Stimulated activated effector memory CD8-positive, alpha-beta T cell treated with anti-CD3 and anti-CD28 coated beads, Interleukin-12 subunit alpha, Interleukin-12 subunit beta, amount 100 ng/mL, for 72 hours (primary cell): Measurements from ENCODE around the gene C3orf20.
A peak's percentile ranks its signal among the peaks of the same experiment; 100 is the strongest.

Experiments
- ATAC-seq: fragments of 150-1000 bp; cut with Tn5 transposase; 2 replicates; pipeline ENCODE4 v1.10.0; 2021
- DNase-seq, 2 donors: peaks; one replicate each; pipeline ENCODE4 v3.0.0; 2021 to 2022; ENCODE audit warnings: low spot score in 2 of 2
- H3K27ac Mint-ChIP-seq: one replicate; pipeline ENCODE4 v1.8.0; 2022; ENCODE audit warnings: mild to moderate bottlenecking, mixed read lengths
- H3K36me3 Mint-ChIP-seq: one replicate; pipeline ENCODE4 v1.8.0; 2022; ENCODE audit warnings: mild to moderate bottlenecking, mixed read lengths
- H3K4me1 Mint-ChIP-seq: one replicate; pipeline ENCODE4 v1.8.0; 2022; ENCODE audit warnings: mixed read lengths
- H3K4me3 Mint-ChIP-seq: one replicate; pipeline ENCODE4 v1.8.0; 2022; ENCODE audit warnings: mild to moderate bottlenecking, mixed read lengths
- H3K9me3 Mint-ChIP-seq: one replicate; pipeline ENCODE4 v1.8.0; 2022; ENCODE audit warnings: mixed read lengths

The C3orf20 gene

DNA sequence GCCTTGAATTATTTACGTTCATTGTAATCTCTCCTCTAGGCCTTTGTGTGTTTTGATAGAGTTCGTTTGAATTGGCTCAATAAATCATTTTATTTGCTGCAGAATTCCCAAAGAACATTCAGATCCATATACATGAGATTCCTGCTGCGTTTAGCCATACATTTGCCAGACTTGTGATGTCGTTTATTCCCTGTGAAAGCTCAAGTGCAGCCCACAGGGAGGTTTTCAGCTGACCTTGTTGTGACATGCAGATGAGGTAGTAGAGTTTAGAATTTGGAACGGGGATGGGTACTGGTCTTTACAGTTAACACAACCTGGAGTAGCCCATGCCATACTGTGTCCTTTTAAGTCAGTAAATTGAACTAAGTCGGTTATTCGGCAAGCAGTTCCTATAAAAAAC, at the start of gene C3orf20:
Gene C3orf20, plus strand, starts transcription at position 301 of the 400 bp plus-strand sequence. CDS start 7,573 bp downstream, outside the sequence.
- H3K36me3 Mint-ChIP-seq: peaks cover 48% of the 10 kb centered on the region
- H3K4me1 Mint-ChIP-seq: no peaks in the 10 kb centered on the region
- H3K9me3 Mint-ChIP-seq: no peaks in the 10 kb centered on the region
- ATAC-seq (no peak), DNase-seq (no peak)
- H3K4me3 Mint-ChIP-seq: no peak within 1 kb of the TSS
- no peak within 1 kb of the TSS for H3K27ac Mint-ChIP-seq

DNA sequence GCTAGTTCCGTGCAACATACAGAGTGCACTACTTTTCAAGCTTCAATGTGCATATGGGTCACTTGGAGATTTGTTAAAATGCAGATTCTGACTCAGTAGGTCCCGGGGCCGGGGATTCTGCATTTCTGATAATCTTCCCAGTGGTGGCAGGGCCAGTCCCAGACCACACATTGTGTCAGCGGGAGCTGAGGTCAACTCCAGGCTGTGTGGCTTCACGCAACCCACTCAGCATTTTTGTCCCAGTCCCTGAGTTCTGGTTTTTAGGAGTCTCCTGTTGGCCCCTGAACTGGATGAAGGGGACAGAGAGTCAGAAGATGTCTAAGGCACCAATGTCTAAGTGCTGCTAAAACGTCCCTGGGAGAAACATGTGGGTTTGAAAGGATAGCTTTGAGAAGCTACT, 49.5 kb upstream of the C3orf20 start:
- Mint-ChIP-seq H3K4me3 (no peak overlapping the region), H3K36me3 (no peaks in the 10 kb centered on the region), H3K9me3 (no peaks in the 10 kb centered on the region), H3K4me1 (no peaks in the 10 kb centered on the region), H3K27ac (no peak overlapping the region)
- ATAC-seq (no peak), DNase-seq (no peak)

DNA sequence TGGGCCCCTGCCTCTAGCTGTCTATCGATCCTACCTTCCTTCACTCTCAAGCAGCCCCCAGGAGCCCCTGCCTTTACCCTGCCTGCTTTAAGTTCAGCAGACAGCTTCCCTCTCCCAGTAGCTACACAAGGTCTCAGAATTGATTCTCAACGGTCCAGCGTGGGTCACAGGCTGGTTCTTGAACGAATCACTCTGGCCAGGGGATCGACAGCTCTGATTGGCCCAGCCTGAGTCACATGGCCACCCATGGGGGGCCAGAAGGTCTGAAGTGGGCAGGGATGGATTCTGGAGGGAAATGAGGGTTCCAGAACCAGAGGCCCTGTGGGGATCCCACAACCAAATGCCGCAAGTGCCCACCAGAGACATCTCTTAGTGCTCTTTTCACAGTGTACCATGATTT, 47.1 kb upstream of the C3orf20 start:
- Mint-ChIP-seq H3K9me3 (no peaks in the 10 kb centered on the region), H3K27ac (no peak overlapping the region), H3K4me3 (no peak overlapping the region), H3K4me1 (no peaks in the 10 kb centered on the region), H3K36me3 (no peaks in the 10 kb centered on the region)
- ATAC-seq (no peak), DNase-seq (no peak)

DNA sequence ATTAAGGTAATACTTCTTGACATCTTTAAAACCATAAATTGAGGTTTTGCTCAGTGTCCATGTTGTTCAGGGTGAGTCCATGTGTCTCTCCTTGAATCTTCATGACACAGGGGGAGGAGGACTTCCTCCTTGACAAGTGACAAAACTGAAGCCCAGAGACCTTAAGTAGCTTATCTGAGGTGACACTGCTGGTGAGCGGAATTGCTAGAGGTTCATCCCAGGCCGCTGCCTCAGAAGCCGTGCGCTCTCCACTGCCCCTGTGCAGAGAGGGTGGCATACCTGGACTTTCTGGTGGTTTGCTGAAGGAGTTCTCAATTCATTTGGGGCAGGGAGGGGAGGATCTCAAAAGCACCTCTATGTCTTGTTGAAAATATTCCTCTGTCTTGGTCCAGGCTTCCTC, 46.5 kb upstream of the C3orf20 start:
- ATAC-seq (no peak), DNase-seq (no peak)
- Mint-ChIP-seq H3K27ac (no peak overlapping the region), H3K9me3 (no peaks in the 10 kb centered on the region), H3K36me3 (no peaks in the 10 kb centered on the region), H3K4me1 (no peaks in the 10 kb centered on the region), H3K4me3 (no peak overlapping the region)

DNA sequence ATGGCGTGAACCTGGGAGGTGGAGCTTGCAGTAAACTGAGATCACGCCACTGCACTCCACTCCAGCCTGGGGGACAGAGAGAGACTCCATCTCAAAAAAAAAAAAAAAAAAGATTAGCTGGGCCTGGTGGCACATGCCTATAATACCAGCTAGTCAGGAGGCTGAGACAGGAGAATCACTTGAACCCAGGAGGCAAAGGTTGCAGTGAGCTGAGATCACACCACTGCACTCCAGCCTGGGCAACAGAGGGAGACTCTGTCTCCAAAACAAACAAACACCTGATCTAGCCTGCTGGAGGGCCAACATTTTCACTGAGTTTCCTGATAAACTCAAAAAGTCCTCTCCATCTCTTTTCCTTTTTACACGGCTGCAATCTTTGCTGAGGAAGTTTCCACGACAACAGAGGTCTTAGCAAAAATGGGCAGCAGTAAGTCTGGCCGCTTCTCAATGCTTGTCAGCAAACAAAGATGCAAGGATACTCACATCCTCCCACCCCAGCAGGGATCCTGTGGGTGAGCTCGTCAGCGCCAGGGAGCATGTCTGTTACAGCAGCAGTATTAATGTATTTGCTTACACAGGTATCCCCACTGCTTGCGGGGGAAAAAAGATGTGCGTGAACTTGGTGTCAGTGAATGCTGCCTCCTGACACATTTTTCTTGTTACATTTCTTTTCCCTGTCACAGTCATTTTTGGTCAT, 44.4 kb upstream of the C3orf20 start:
- no peaks in the 10 kb centered on the region for H3K9me3 Mint-ChIP-seq
- H3K4me3 Mint-ChIP-seq: no peak overlapping the region
- peaks cover 5% of the 10 kb centered on the region for H3K4me1 Mint-ChIP-seq
- ATAC-seq: no peak
- H3K27ac Mint-ChIP-seq: no peak overlapping the region
- H3K36me3 Mint-ChIP-seq: no peaks in the 10 kb centered on the region
- DNase-seq: no peak

DNA sequence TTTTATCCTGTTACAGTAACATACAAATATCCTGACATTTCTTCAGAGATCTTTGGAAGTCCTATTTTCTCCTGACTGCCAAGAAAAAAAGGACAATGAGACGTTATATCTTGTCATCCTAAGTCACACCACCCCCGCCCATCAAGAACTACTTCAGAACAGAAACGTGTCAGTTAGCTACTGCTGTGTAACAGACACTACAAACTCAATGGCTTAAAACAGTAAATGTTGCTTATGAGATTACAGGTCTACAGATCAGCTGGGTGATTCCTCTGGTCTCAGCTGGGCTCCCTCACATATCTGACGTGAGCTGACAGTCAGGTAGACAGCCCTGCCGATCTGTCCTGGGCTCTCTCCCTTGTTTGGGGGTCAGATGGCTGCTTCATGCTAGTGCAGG, 43.8 kb upstream of the C3orf20 start:
- DNase-seq (no peak), ATAC-seq (no peak)
- H3K9me3 Mint-ChIP-seq: no peaks in the 10 kb centered on the region
- peaks cover 5% of the 10 kb centered on the region for H3K4me1 Mint-ChIP-seq
- no peaks in the 10 kb centered on the region for H3K36me3 Mint-ChIP-seq
- no peak overlapping the region for H3K27ac Mint-ChIP-seq
- no peak overlapping the region for H3K4me3 Mint-ChIP-seq

DNA sequence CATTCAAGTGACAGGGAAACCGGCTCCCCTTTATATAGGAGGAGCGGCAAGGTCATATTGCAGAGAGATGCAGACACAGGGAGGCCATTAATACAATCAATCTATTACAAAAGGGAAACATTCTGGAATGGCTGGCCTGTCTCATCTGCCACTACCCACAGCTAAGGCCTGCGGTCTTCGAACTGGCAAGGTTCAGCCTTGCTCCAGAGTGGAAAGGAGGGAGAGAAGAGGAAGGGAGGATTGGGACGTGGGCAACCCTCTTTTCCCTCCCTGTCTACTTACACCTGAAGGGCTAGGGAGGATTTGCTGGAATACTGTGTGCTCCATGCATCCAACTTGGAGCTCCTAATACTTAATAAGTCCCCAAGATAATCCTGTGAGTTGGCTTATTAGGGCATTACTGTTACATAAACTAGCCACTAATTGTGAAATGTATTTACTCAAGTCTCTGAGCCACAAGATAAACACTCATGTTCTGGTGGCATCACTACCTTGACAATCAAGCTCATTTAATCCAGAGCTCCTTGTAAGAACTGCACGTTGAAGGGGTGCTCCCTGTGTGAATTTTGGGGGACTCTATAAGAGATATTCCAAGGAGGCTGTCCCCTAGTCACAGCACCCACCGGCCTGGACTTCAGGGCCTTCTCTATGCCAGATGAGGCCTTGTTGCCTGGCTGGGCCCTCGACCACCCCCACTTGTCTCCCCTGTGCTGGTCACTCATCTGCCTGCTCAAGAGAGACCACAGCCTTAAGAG, 43.1 kb upstream of the C3orf20 start:
- ATAC-seq (no peak), DNase-seq (no peak)
- Mint-ChIP-seq H3K36me3 (no peaks in the 10 kb centered on the region), H3K27ac (no peak overlapping the region), H3K4me1 (peaks cover 5% of the 10 kb centered on the region), H3K9me3 (no peaks in the 10 kb centered on the region), H3K4me3 (no peak overlapping the region)

DNA sequence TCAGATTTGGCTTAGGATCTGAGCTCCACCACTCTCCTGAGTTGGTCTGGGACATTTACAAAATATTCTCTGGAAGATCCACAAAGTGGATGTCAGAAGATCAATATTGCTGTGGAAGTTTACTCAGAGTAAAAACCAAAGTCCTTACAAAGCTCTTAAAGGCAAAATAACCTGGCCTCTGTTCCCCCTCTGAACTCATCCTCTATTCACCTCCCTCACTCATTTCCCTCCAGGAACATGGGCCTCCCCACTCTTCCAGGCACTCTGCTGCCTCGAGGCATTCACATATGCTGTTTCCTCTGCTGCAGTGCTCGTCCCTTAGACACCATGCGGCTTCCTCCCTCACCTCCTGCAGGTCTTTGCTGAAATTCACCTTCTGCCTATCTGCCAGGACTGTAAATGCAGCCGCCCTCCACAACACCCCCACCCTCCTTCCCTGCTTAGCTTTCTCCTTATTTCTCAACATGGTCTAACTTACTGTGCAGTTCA, 42.5 kb upstream of the C3orf20 start:
- Mint-ChIP-seq H3K4me3 (no peak overlapping the region), H3K9me3 (no peaks in the 10 kb centered on the region), H3K36me3 (no peaks in the 10 kb centered on the region), H3K27ac (no peak overlapping the region), H3K4me1 (peaks cover 5% of the 10 kb centered on the region)
- no peak for ATAC-seq
- no peak for DNase-seq

DNA sequence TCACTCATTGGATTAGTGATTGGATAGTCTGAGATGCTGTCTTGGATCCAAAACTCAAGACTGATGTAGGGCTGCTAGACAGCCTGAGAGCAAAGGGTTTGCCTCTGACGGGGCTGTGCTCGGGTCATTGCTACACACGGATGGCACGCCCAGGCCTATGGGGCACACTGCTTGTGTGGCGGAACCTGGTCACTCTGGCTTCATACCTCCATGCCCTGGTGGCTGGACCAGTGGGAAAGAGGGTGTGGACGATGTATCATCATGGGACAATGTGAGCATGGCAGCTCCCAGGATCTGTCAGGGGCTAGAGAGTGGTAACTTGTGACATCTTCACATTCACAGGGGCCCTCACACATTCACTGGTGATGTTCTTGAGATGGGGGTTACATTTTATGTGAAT, 41.5 kb upstream of the C3orf20 start:
- Mint-ChIP-seq H3K9me3 (no peaks in the 10 kb centered on the region), H3K36me3 (no peaks in the 10 kb centered on the region), H3K4me3 (no peak overlapping the region), H3K4me1 (peaks cover 5% of the 10 kb centered on the region), H3K27ac (no peak overlapping the region)
- DNase-seq: no peak
- no peak for ATAC-seq

DNA sequence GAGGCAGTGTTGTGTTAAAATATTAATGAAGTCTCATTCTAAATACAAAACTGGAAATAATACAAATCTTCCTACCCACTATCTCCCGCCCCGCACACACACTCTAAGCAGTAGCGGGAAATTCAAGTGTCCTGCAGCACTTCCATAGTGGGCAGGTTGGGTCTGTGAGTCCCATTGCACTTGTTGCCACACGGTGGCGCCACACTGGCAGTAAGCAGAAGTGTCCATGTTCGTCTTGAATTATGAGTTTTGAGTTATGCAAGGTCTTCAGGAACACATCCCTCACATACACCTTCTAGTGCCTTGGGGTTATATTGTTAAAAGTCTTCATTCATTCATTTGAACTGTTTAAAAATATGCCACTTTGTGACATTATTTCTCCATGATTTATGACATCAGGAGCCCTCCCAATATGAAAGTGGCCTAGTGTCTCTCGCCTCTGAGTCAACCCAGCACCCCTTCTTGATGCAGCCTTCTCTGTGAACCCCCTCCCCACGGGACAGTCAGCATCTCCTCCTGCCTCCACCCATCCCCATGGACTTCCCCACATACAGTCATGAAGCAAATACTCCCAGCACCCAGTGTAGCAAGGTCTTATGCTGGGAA, 41.0 kb upstream of the C3orf20 start:
- no peaks in the 10 kb centered on the region for H3K36me3 Mint-ChIP-seq
- peaks cover 5% of the 10 kb centered on the region for H3K4me1 Mint-ChIP-seq
- peak; percentile 74 for ATAC-seq
- H3K9me3 Mint-ChIP-seq: no peaks in the 10 kb centered on the region
- no peak overlapping the region for H3K27ac Mint-ChIP-seq
- peak; percentile 20 to 65 for DNase-seq
- H3K4me3 Mint-ChIP-seq: no peak overlapping the region

DNA sequence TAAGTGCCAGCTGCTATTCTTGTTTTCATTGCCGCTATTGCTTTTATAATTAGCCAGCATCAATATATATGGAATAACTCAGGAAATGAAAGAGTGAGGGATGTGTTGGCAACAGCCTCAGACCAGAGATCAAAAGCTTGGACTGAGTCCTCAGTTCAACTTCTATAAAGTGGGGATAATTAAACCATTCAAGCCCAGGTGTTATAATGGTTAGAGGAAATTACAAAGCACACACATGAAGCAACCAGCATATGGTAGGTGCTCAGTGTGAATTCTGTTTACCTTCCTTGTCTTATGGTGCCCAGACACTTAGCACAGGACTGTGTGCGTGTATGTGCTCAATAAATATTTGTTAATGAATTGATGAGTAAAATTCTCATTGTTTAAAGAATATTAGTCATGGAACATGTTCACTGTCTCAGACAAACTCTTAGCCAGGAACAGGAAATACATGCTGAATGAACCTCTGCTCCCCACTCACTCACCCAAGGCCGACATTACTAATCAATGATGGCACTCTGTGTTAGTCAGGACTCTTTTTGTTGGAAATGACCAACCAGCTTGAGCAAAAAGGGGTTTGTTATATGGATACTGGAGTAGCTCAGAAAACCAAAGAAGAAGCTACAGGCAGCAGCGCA, 40.1 kb upstream of the C3orf20 start:
- no peak for DNase-seq
- Mint-ChIP-seq H3K36me3 (no peaks in the 10 kb centered on the region), H3K9me3 (no peaks in the 10 kb centered on the region), H3K4me1 (peaks cover 5% of the 10 kb centered on the region), H3K27ac (no peak overlapping the region), H3K4me3 (no peak overlapping the region)
- no peak for ATAC-seq

DNA sequence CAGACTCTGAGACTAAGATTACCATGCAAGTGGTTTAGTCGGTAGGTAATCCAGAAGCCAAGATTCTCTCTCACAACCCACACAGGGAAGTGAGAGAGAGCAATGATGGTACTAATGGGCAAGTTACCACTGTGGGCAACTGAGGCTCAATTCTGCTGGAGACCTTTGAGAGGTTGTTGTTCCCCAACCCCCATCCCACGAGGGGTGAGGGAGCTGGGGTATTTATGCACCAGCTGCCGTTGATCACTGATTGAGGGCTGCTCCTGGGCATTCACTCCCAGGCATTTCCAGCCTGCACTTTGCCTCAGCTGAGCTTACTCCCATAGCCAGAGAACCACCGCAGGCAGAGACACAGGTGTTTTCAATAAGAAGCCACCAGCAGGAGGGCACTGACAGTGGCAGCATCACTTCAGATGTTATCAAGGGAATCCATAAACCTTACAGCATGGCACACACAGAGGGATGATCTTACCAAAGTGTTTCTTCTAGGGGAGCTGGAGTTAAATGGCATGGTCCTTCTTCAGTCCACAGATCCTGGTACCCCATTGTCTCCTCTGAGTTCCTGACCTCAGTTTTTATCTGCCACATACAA, 38.3 kb upstream of the C3orf20 start:
- Mint-ChIP-seq H3K9me3 (no peaks in the 10 kb centered on the region), H3K27ac (no peak overlapping the region), H3K36me3 (no peaks in the 10 kb centered on the region), H3K4me3 (no peak overlapping the region), H3K4me1 (peaks cover 5% of the 10 kb centered on the region)
- no peak for DNase-seq
- ATAC-seq: no peak

DNA sequence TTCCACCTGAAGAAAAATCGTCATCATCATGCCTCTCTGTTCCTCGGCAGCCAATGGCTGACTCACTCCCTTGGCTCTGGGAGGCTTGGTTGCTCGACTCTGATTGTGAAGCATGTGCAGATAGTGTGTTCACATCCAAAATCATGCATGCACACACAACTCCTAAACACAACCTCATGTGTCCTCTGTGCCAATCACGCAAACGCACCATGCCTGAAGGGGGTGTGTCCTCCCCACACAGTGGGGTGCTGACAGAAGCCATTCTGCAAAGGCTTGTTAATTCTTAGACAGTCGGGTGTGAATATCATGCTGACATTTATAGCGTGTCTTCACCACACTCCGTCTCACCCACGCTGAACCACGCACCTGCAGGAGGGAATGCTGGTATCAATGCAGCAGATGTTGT, 34.8 kb upstream of the C3orf20 start:
- ATAC-seq (no peak), DNase-seq (no peak)
- no peak overlapping the region for H3K27ac Mint-ChIP-seq
- H3K9me3 Mint-ChIP-seq: no peaks in the 10 kb centered on the region
- H3K36me3 Mint-ChIP-seq: no peaks in the 10 kb centered on the region
- no peaks in the 10 kb centered on the region for H3K4me1 Mint-ChIP-seq
- no peak overlapping the region for H3K4me3 Mint-ChIP-seq

DNA sequence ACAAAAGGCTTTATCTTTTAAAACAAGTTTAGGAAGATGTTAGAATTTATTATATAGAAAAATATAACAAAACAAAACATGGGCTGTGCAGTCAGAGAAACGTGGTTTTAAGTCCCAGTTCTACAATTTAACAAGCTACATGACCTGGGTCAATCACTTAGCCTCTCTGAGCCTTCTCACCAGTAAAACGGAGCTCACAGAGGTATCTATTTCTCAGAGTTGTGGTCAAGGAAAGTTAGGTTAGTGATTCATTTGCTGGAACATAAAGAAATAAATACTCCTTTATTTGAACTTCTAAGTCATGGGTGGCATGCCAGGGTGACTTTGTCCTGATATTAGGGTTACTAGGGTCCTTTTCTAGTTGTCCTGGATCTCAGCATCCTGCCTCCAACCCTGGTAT, 34.2 kb upstream of the C3orf20 start:
- no peak for ATAC-seq
- Mint-ChIP-seq H3K9me3 (no peaks in the 10 kb centered on the region), H3K4me3 (no peak overlapping the region), H3K4me1 (no peaks in the 10 kb centered on the region), H3K27ac (no peak overlapping the region), H3K36me3 (no peaks in the 10 kb centered on the region)
- no peak for DNase-seq

DNA sequence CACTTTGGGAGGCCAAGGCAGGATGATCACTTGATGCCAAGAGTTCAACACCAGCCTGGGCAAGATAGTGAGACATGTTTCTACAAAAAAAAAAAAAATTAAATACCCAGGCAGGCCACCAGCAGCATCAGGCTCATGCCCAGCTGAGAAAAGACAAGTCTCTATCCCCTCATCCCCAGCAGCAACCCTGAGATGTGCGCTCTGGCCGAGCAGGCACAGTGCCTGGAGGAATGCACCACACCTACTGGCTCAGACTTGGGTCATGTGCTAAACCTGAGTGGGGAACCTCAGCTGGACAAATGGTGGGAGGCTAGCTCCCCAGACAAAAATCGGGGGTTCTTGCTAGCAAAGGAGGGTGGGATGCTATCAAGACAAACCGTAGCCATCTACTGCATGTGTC, 33.6 kb upstream of the C3orf20 start:
- H3K27ac Mint-ChIP-seq: no peak overlapping the region
- no peaks in the 10 kb centered on the region for H3K9me3 Mint-ChIP-seq
- no peaks in the 10 kb centered on the region for H3K36me3 Mint-ChIP-seq

More for the DNA sequence above, 33.6 kb upstream of the C3orf20 start:
- Mint-ChIP-seq H3K4me1 (no peaks in the 10 kb centered on the region), H3K4me3 (no peak overlapping the region)
- ATAC-seq: no peak
- no peak for DNase-seq
